ENCODE measurements around the gene ARID3B.
"Not testable (repeated sequence)": the region's sequence is repeated elsewhere in the genome, so short reads cannot be mapped to it uniquely, and the experiment has no call there.

The ARID3B gene

DNA sequence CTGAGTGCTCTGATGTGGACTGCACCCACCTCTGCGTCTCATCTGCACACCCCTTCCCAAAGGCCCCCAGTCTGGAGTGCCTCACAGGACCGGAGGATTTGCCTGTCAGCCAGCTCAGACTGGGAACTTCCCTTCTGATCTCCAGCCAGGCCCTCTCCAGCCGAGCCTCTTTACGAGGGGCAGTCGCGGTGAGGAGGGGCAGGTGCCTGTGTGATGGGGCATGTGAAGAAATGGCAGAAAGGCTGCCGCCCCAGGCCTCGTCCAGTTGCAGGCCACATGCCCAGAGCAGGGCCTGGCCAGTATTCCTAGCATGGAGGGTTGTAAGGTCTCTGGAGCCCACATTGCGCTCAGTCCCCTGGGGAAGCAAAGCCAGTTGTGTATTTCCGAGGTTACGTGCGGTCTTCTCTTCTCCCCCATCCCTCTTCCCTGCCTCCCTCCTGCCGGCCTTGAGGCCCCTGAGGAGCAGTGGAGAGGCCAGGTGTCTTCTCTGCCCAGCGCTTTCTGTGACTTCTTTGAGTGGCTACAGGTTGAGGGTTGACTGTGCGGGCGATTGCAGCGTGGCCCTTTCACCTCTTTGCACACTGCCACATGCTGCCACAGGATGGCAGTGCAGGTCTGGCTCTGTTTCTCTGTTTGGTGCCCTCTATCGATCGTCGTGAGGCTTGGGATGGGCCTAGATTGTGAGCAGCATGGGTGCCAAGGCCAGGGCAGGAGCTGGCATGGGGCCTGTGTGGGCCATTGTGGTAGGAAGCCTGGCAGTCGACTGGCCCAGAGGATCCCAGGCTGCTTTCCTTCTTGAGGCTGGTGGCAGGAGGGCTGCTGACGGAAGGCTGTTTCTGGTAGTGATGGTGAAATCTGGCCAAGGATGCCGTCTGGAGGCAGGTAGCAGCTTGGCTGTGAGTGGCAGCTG is 79.9 kb downstream of the ARID3B start:
- peak; percentile 58 to 61 for DNase-seq (ENCODE audit: low read depth in 2 of 2)

DNA sequence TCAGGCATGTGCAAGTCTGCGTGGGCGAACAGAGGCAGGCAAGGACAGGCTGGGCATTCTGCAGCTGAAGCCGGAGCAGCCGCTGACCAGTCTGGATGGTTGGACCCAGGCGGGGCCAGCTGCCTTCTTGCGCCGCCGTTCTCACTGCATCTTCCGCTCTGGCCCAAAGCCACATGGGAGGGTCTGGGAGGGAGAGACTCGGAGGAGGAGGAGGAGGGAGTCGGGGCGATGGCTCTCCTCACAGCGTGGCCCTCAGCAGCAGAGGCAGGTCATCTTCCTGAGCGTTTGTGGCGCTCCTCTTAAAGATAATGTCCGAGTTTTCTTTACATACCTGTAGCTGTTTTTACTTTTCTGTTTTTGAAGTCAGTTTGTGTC is 80.5 kb downstream of the ARID3B start:
- no peak for DNase-seq (ENCODE audit: low read depth in 2 of 2)

DNA sequence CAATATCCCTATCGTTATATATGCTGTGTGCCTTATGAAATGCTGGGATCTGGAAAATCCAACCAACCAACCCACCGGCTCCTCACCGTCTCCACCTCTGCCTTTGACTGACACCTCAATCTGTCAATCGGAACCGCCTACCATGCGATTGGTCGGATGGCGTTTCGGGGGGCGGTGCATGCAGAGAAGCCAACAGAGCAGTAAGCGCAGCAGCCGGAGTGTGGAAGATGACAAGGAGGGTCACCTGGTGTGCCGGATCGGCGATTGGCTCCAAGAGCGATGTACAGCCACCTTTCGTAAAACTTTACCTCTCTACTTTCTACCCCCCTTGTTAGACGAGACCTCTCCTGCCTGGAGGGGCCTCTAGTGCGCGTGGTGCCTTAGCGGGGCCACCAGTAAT is 80.9 kb downstream of the ARID3B start:
- no peak for DNase-seq (ENCODE audit: low read depth in 2 of 2)

DNA sequence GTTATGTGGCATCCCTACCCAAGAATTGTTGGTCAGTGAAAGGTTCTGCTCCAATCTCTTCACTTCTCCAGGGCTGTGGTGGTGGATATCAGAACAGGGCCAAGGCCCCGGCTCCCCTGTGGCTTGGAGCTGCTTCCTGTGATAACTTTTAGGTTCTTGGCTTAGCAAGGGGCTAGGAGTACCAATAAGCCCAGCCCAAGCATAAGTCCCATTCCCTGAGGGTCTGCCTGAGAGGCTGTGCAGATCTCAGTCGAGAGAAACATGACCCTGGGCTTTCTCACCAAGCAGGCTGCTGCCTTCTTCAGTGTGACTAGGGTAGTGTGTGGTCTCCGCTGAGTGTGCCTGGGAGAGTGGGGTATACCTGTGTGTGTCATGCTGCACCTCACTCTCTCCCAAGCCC is 81.7 kb downstream of the ARID3B start:
- DNase-seq (ENCODE audit: low read depth in 2 of 2) = no peak

DNA sequence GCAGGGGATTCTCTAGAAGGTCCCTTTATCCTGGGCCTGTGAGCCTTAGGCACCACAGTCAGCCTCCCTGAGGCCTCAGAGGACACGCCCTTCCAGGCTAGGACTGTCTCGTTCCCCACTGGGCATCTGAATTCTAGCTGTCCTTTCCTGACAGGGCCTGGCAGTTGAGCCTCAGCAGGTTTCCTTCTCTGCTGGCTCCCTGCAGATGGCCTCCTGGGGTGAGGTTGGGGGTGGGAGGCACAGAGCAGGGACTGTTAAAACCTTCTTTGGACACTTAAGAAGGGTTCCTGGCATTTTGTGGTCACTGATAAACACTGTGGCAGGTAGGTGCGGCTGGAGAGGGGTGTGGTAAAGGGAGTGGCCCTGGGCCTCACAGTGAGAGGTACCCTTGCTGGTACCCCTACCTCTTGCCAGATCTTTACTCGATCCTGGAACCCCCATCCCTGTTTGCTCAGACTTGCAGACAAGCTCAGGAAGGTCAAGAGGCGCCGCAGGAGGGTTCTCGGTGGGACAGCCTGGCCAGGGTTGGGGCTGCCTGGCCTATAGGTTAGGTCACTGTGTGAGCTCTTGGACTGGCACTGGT is 83.1 kb downstream of the ARID3B start:
- DNase-seq (ENCODE audit: low read depth in 2 of 2) = no peak

DNA sequence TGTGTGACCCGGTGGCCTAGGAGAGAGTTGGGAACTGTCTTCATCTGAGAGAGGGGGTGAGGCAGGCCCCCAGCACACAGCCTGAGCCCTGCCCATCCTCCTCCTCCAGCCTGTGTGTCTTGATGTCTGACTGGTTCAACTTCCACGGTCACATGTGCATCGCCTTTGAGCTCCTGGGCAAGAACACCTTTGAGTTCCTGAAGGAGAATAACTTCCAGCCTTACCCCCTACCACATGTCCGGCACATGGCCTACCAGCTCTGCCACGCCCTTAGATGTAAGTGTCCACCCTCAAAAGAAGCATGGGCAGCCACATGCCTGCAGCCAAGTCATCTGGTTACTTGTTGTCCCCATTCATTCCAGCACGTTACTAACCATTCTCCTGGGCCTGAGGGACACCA is 84.7 kb downstream of the ARID3B start:
- no peak for DNase-seq (ENCODE audit: low read depth in 2 of 2)

DNA sequence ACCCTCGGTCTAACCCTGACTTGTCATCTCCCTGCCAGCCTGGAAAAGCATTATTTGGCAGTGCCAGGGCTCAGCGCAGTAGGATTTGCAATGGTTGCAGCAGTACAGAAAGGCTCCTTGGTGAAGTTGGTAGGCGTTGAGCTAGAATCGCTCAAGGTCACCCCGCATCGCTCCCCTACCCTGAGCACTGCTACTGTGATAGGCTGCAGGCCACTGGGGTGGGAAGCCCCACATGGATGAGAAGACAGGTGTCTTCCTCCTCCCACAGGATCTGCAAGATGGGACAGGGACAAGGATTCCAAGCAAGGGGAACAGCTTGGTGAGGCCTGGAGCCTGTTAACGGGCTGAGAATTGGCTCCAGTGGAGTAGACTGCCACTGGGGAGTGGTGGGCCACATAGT is 85.3 kb downstream of the ARID3B start:
- no peak for DNase-seq (ENCODE audit: low read depth in 2 of 2)

DNA sequence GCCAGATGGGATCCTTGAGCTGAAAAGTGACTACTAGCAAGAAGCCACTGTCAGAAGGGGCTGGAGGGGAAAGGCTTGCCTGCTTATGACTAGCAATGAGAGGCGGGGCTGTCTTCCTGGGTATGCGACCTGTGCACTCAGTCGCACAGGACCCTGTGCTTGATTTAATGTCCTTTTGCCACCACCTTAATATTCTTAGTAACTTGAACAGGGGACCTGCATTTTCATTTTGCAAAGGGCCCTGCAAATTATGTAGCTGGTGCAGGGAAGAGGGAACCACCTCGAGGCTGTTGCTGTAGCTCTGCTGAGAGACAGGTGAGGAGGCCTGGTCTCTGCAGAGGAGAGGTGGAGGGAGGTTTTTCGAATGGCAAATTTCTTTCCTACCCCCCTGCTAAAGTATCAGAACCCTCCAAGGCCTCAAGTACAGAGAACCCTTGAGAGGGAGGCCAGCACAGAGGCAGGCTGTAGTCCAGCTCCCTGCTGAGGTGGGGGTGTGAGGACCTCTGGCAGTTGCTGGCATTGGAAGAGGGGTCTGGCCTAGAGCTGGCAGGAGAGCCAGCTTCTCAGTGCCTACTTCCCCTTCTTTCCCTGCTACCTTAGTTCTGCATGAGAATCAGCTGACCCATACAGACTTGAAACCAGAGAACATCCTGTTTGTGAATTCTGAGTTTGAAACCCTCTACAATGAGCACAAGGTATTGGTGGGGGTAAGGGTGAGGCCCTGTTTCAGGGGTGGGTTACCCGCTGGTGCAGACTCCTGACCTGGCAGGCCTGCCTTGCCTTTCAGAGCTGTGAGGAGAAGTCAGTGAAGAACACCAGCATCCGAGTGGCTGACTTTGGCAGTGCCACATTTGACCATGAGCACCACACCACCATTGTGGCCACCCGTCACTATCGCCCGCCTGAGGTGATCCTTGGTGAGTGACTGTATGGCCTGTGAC is 86.0 kb downstream of the ARID3B start:
- DNase-seq (ENCODE audit: low read depth in 2 of 2) = no peak

DNA sequence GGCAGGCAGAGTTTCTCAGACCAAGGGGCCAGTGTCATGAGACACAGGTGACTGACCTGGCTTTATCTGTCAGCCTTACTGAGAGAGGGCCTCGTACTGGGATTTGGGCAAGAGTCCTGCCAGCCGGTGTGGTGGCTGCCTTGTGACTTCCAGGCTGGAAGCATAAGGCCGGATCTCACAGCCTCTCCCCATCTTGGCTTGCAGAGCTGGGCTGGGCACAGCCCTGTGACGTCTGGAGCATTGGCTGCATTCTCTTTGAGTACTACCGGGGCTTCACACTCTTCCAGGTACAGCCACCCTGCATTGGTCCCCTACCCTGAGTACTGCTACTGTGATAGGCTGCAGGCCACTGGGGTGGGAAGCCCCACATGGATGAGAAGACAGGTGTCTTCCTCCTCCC is 86.7 kb downstream of the ARID3B start:
- DNase-seq (ENCODE audit: low read depth in 2 of 2) = no peak

DNA sequence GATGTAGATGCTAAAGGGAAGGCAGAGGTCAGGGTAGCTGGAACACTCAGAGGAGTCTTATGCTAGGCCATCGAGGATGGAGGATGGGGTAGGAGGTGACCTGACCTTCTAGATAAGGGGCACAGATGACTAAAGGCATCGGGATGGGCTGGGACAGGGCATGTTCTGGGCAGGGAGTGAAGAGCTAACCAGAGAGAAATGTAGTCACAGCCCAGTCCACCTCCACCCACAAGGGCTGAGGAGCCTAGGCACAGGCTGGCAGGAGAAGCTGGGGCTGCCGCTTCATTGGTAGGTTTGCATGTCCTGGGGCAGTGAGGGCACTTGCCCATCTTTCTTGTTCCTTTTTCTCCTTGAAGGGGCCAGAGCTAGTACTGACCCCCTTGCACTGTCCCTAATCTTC is 87.2 kb downstream of the ARID3B start:
- no peak for DNase-seq (ENCODE audit: low read depth in 2 of 2)

DNA sequence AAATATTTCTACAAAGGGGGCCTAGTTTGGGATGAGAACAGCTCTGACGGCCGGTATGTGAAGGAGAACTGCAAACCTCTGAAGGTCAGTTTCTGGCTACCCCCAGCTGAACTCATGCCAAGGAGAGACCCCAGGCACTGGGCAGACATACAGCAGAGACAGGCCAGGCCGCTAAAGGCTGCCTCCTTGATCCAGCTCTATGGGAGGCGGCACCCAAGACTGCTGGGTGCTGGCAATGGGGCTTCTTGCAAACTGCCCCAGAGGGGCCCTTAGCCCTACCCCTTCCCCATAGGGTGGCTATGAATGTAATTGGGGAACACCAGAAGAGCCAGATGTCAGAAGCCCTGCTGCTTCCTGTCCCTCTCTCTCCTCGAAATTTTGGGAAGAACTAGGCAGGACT is 87.9 kb downstream of the ARID3B start:
- no peak for DNase-seq (ENCODE audit: low read depth in 2 of 2)

DNA sequence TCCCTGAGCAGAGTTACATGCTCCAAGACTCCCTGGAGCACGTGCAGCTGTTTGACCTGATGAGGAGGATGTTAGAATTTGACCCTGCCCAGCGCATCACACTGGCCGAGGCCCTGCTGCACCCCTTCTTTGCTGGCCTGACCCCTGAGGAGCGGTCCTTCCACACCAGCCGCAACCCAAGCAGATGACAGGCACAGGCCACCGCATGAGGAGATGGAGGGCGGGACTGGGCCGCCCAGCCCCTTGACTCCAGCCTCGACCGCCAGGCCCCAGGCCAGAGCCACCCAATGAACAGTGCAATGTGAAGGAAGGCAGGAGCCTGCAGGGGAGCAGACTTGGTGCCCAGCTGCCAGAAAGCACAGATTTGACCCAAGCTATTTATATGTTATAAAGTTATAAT is 88.7 kb downstream of the ARID3B start:
- DNase-seq (ENCODE audit: low read depth in 2 of 2) = not testable (repeated sequence)

DNA sequence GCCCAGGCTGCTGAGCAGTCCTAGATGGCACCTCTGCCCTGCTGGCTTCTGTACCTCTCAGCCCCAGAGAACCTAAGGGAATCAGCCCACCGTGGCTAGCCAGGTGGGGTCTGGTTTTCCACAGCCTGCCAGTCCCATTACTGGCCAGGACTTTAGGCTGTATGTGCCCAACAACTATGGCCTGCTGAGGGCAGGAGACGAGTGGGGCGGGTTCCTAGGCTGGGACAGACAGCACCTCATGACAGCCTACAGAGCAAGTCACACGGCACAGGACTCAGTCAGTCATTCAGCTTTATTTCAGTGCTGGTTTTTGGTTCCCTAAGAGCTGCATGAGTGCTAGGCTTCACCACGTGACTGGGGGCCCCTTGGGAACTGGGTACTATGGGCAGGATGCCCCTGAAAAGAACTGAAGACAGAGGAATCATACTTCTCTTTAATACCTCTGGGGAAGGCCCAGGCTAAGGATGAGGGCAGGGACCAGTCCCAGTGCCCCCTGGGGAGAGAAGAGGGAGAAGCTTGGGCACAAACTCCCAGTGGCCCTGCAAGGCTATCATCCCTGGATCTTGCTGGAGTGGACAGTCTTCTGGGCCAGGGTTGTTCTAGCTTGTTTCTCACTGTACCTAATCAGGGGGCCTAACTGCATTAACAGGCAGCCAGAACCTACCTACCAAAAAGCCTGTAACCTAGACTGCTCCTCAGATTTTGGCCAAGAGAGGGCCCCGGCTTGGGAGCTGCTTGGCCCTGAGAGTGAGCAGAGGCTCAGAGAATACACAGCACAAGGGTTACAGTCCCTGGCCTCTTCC is 89.5 kb downstream of the ARID3B start:
- DNase-seq (ENCODE audit: low read depth in 2 of 2) = no peak

DNA sequence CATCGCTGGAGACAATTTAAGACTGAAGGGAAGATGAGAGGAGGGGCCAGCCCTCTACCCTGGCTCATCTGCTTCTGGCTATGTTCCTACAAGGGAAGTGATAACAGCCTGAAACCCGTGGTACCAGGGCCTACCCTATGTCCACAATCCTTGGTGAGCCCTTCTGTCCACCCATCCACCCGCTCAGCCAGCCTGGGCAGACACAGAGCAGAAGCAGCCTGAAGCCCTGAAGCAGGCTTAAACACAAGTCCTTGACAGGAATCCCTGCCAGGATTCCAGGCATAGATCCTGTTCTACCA is 90.0 kb downstream of the ARID3B start:
- DNase-seq (ENCODE audit: low read depth in 2 of 2) = no peak

DNA sequence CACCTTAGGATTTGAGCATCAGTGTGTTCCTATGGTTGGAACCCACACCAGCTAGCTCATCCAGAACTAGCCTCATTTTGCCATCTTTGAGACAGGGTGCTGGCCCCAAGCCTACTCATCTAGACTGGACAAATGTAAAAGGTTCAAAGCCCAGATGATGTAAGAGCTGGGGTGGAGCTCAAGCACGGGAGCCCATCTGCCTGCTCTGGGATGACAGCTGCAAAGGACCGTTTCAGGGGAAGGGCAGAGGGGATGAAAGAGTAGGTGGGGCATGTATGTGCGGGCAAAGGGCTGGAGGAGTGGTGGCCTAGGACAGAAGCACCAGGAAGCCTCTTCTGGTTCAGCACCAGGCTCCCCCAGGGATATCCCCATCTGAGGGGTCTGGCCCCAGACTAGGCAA is 90.4 kb downstream of the ARID3B start:
- DNase-seq (ENCODE audit: low read depth in 2 of 2) = no peak

DNA sequence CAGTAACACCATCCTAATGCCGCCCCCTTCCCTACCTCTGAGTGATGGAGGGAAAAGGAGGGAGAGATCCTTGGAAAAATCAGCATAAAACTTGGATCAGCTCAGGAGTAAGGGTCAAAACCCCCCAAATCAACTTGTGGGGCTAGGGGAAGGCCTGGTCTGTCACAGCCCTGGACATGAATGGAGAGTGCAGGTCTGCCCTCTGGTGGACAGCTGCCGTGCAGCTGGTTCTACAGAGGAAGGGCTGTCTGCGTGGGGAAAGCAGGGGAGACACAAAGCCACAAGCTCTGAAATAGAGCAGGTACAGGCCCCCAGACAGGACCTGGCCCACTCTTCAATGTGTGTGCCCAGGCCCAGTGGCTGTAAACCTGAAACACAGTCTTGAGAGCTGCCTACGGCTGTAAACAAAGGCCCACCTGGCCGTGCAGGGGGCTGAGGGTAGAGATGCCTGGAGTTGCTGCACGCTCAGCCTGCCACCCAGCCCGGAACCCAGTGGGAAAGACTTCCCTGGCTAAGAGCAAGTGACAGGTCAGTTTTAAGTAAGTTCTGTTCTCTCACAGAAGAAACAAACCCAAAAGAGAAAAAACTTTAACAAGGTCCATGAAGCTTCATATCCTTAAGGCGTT is 91.0 kb downstream of the ARID3B start:
- DNase-seq (ENCODE audit: low read depth in 2 of 2) = peak; percentile 27 to 39

DNA sequence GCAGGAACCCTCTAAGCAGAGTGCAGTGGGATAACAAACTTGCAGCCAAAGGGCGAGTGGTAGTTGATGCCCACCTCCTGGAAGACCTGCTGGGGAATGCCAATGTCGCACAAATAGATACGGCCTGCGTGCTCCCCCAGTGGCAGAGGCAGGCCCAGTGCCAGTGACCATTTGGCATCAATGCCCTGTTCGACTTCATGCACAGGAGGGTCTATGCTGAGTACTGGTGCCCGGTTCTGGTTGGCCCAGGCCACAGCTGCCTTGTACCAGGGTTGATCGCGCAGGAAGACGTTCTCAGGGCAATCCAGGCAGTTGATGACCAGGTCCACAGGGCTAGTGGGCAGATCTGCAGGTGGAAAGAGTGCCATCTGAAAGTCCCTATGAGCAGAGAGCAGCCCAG is 91.6 kb downstream of the ARID3B start:
- DNase-seq (ENCODE audit: low read depth in 2 of 2) = no peak

DNA sequence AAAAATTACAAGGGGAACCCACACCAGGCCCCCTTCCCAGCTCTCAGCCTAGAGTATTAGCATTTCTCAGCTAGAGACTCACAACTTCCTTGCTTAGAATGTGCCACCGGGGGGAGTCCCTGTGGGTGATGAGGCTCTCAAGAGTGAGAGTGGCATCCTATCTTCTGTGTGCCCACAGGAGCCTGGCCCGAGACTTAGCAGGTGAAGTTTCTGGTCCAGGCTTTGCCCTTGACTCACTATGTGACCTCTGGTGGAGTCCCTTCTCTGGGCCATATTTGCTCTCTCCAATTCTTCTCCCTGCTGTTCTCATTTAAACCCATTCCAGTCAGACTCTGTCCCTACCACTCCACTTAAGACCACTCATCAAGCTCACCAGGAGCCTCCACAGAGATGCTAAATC is 92.8 kb downstream of the ARID3B start:
- no peak for DNase-seq (ENCODE audit: low read depth in 2 of 2)

DNA sequence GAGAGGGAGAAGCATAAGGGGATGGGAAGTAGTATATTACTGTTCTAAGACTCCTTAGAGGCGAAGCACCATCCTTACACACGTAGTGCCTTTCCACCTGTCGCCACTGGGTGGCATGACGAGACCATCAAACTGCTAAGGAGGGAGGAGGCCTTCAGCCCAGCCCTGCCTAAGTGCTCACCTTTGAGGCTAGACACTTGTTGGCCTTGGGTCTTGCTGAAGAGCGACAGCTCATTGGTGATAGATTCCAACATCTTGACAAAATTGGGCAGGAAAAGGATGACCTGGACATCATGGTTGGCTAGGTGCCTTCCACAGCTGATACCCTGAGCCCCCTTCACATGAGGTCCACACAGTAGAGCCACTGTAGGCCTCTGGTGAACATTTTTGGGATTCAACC is 94.2 kb downstream of the ARID3B start:
- DNase-seq (ENCODE audit: low read depth in 2 of 2) = peak; percentile 42 to 45

DNA sequence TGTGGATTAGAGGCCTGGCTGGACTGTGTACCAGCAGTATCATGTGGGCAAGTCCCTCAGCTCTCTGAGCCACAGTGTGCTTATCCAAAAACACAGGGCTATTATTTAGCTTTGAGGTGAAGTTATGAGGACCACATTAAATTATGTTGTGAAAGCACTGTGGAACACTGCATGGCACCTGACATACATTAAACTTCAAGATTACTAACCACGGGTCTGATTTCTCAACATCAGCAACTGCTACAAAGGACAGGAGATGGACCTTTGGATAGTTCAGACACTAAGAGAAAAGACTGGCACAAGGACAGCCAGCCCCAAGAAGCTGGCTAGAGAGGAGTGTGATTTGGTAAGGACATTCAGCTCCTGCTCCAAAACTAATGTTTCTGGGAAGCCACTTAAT is 96.0 kb downstream of the ARID3B start:
- DNase-seq (ENCODE audit: low read depth in 2 of 2) = no peak

DNA sequence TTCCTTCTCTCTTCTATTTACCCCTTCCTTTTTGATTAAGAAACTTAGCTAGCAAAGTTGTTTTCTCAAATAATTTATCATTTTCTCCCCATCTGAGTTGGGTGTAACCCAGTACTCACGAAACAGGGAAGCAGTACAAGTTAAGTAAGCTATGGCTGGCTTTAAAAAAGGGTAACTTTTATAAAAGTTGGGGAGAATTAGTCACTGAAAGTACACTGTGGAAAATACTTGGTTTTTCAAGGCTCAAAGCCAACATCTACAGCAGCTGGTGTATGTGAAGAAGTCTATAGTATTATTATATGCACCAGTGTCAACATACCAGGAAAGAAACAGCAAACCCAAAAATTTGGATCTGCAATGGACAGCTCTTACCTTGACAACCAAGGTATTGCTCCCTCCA is 100.1 kb downstream of the ARID3B start:
- no peak for DNase-seq (ENCODE audit: low read depth in 2 of 2)
